Measurements from ENCODE around the gene LSM10.

DNA sequence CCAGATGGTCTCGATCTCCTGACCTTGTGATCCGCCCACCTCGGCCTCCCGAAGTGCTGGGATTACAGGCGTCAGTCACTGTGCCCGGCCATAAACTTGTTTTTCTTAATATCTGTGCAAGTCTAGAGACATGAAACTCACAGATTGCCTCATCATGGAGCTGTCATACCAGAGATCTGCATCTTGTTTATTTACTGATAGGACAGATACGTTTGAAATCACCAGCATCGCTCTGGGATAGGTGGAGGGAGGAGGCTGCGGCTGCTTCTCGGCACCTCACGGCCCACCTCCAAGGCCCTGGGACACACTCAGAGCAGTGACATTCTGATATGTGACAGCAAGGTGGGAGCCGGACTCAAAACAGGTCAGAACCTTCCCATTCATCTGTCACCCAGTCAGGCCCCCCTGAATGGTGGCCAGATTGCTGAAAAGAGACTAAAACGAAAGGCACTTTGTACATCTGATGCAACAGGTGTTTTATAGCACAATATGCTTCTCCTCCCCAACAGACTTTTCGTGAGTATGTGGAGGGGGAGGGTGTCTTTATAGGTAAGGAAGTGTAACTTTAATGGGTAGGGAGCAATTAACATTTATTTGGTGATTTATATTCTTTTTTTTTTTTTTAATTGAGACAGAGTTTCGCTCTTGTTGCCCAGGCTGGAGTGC lies 18.1 kb upstream of the LSM10 start:
- no peak for TF ChIP-seq EZH2phosphoT487 (IDR thresholded peaks at IDR 0.05; ENCODE audit: low read depth)
- TF ChIP-seq, protein P1, sequence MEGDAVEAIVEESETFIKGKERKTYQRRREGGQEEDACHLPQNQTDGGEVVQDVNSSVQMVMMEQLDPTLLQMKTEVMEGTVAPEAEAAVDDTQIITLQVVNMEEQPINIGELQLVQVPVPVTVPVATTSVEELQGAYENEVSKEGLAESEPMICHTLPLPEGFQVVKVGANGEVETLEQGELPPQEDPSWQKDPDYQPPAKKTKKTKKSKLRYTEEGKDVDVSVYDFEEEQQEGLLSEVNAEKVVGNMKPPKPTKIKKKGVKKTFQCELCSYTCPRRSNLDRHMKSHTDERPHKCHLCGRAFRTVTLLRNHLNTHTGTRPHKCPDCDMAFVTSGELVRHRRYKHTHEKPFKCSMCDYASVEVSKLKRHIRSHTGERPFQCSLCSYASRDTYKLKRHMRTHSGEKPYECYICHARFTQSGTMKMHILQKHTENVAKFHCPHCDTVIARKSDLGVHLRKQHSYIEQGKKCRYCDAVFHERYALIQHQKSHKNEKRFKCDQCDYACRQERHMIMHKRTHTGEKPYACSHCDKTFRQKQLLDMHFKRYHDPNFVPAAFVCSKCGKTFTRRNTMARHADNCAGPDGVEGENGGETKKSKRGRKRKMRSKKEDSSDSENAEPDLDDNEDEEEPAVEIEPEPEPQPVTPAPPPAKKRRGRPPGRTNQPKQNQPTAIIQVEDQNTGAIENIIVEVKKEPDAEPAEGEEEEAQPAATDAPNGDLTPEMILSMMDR (IDR thresholded peaks at IDR 0.05; ENCODE audit: low read depth, low read length): no peak
